Neural cell (in vitro differentiated cells): ENCODE measurements around the gene RBM6.

Experiments used
- CTCF ChIP-seq: fragments of 450-650 bp; IDR thresholded peaks from 2 replicates; pipeline ENCODE4 v1.5.1; 2014; ENCODE audit warnings: antibody characterized with exemption, mild to moderate bottlenecking, moderate library complexity; ENCODE audit not compliant: poor library complexity, severe bottlenecking
- MXI1 ChIP-seq: fragments of 450-650 bp; conservative IDR thresholded peaks from 2 replicates; pipeline ENCODE4 v1.6.1; 2014; ENCODE audit warnings: antibody characterized with exemption, mild to moderate bottlenecking; ENCODE audit not compliant: poor library complexity, severe bottlenecking
- POLR2AphosphoS5 ChIP-seq: IDR thresholded peaks from 2 replicates; pipeline ENCODE4 v1.6.1; 2012
- RAD21 ChIP-seq: fragments of 450-650 bp; conservative IDR thresholded peaks from 2 replicates; pipeline ENCODE4 v1.6.1; 2014; ENCODE audit warnings: antibody characterized with exemption, mild to moderate bottlenecking, moderate library complexity
- SMC3 ChIP-seq: fragments of 450-650 bp; conservative IDR thresholded peaks from 2 replicates; pipeline ENCODE4 v1.6.1; 2014; ENCODE audit warnings: antibody characterized with exemption, mild to moderate bottlenecking, moderate library complexity; ENCODE audit not compliant: poor library complexity

DNA sequence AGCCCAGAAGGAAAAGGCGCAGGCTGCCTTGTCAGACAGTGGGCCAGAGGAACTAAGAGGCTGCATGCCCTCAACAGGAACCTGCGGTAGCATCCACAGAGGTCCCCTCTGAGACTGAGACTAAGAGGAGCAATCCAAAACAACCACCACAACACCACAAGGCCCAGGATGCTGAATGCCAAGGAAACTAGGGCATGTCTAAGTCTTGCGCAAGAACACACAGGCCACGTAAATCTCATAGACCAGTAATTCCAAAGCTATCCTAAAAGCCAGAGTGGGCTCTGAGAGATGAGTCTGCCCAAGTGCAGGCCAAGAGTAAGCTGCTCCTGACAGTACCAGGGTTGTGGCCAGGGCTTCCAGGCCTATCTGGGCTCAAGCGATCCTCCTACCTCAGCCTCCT lies 23.3 kb upstream of the RBM6 start:
- TF ChIP-seq SMC3 = no peak
- no peak for TF ChIP-seq CTCF
- TF ChIP-seq MXI1 = no peak
- TF ChIP-seq POLR2AphosphoS5 = no peak
- TF ChIP-seq RAD21 = no peak
